ENCODE results near the gene MYH9.
"Not testable (repeated sequence)": the region's sequence is repeated elsewhere in the genome, so short reads cannot be mapped to it uniquely, and the experiment has no call there.

Gene MYH9

GRCh38 chr22:36253523-36254490, 134.0 kb downstream of the MYH9 start:
- peaks cover 2% of the 10 kb centered on the region; the same call in 1 of the 2 replicates for H3K36me3 ChIP-seq (ENCODE audit: control insufficient read depth, insufficient read depth, low read length)
- H3K27me3 ChIP-seq (replicated peaks; ENCODE audit: control insufficient read depth, insufficient read depth, low read length): no peaks in the 10 kb centered on the region
- peak overlapping the region; percentile 82 for H3K4me3 ChIP-seq (replicated peaks; ENCODE audit: low read depth, low read length)
- DNase-seq (ENCODE audit: extremely low read depth, insufficient read length): no peak
- no peak for TF ChIP-seq CTCF (IDR thresholded peaks at IDR 0.05; ENCODE audit: insufficient read depth, low read length, poor library complexity, severe bottlenecking)

DNA sequence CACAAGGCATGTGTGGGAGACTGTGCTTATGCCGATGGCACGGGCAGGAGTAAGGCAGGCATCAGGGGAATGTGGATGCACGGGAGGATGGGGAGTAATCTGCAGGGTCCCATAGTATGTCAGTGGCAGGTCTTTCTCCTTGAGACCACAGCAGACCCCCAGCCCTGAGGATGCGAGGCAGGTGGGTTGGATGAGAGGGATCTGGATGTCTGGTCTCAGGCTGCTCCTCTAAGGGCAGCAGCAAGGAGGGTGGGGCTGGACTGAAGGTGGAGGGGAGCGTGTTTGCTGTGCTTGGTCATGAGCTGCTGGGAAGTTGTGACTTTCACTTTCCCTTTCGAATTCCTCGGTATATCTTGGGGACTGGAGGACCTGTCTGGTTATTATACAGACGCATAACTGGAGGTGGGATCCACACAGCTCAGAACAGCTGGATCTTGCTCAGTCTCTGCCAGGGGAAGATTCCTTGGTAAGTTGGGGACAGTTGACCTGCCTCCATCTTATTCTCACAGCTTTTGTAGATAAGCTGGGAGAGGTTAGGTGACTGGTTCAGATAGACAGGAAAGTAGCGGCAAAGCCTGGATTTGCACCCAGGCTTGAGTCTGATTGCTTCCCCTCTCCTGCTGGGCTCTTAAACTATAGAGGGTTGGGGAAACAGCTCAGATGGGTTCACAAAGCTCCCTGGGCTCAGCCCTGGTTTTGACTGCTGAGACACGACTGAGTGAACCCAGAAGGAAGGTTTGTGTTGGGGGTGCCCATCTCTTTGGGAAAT, 134.8 kb downstream of the MYH9 start, which contains the start of gene APOL1:
APOL1 (plus strand) TSS at position 380 of the 769 bp plus-strand sequence. CDS start 1,823 bp downstream, outside the sequence.
- H3K4me3 ChIP-seq (replicated peaks; ENCODE audit: low read depth, low read length): peak within 1 kb of the TSS; percentile 82
- DNase-seq (ENCODE audit: extremely low read depth, insufficient read length): peak; percentile 40
- H3K36me3 ChIP-seq (ENCODE audit: control insufficient read depth, insufficient read depth, low read length): peaks cover 2% of the 10 kb centered on the region; the same call in 1 of the 2 replicates
- H3K27me3 ChIP-seq (replicated peaks; ENCODE audit: control insufficient read depth, insufficient read depth, low read length): no peaks in the 10 kb centered on the region
- TF ChIP-seq CTCF (IDR thresholded peaks at IDR 0.05; ENCODE audit: insufficient read depth, low read length, poor library complexity, severe bottlenecking): no peak

GRCh38 chr22:36251979-36252608, 135.7 kb downstream of the MYH9 start:
- not testable (repeated sequence) for H3K4me3 ChIP-seq (replicated peaks; ENCODE audit: low read depth, low read length); H3K36me3 ChIP-seq (ENCODE audit: control insufficient read depth, insufficient read depth, low read length); DNase-seq (ENCODE audit: extremely low read depth, insufficient read length); H3K27me3 ChIP-seq (replicated peaks; ENCODE audit: control insufficient read depth, insufficient read depth, low read length)

DNA sequence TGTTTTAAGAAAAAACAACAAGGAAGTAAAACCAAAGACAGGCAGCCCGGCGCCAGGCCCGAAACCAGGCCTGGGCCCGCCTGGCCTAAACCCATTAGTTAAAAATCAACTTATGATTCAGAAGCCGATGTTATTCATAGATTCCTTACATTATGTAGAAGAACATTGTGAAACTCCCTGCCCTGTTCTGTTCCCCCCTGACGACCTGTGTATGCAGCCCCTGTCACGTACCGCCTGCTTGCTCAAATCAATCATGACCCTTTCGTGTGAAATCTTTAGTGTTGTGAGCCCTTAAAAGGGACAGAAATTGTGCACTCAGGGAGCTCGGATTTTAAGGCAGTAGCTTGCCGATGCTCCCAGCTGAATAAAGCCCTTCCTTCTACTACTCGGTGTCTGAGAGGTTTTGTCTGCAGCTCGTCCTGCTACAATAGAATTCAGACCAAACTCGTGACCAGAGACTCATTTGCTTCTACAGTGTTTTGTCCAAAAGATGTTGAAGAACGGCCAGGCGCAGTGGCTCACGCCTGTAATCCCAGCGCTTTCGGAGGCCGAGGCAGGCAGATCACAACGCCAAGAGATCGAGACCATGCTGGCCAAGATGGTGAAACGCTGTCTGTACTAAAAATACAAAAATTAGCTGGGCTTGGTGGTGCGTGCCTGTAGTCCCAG, 137.3 kb downstream of the MYH9 start:
- H3K36me3 ChIP-seq (ENCODE audit: control insufficient read depth, insufficient read depth, low read length); H3K4me3 ChIP-seq (replicated peaks; ENCODE audit: low read depth, low read length); DNase-seq (ENCODE audit: extremely low read depth, insufficient read length); H3K27me3 ChIP-seq (replicated peaks; ENCODE audit: control insufficient read depth, insufficient read depth, low read length): not testable (repeated sequence)

GRCh38 chr22:36249160-36249559, 138.6 kb downstream of the MYH9 start:
- H3K36me3 ChIP-seq (ENCODE audit: control insufficient read depth, insufficient read depth, low read length): no peaks in the 10 kb centered on the region
- TF ChIP-seq CTCF (IDR thresholded peaks at IDR 0.05; ENCODE audit: insufficient read depth, low read length, poor library complexity, severe bottlenecking): no peak
- no peak overlapping the region for H3K4me3 ChIP-seq (replicated peaks; ENCODE audit: low read depth, low read length)
- DNase-seq (ENCODE audit: extremely low read depth, insufficient read length): no peak
- no peaks in the 10 kb centered on the region for H3K27me3 ChIP-seq (replicated peaks; ENCODE audit: control insufficient read depth, insufficient read depth, low read length)

GRCh38 chr22:36247955-36248354, 139.8 kb downstream of the MYH9 start:
- no peak overlapping the region for H3K4me3 ChIP-seq (replicated peaks; ENCODE audit: low read depth, low read length)
- H3K36me3 ChIP-seq (ENCODE audit: control insufficient read depth, insufficient read depth, low read length): no peaks in the 10 kb centered on the region
- no peak for DNase-seq (ENCODE audit: extremely low read depth, insufficient read length)
- no peaks in the 10 kb centered on the region for H3K27me3 ChIP-seq (replicated peaks; ENCODE audit: control insufficient read depth, insufficient read depth, low read length)
- TF ChIP-seq CTCF (IDR thresholded peaks at IDR 0.05; ENCODE audit: insufficient read depth, low read length, poor library complexity, severe bottlenecking): no peak
